ENCODE measurements around the gene ARPP19. TPM values are rescaled to one million over a fixed set of nuclear protein-coding genes. Genes with fewer than 3 reads are reported as not detected.
A peak's percentile ranks its signal among the peaks of the same experiment; 100 is the strongest.

The ARPP19 gene
- total and polyA plus RNA-seq, 2 experiments from 2014 or later, result 68.9 to 89.1 TPM

DNA sequence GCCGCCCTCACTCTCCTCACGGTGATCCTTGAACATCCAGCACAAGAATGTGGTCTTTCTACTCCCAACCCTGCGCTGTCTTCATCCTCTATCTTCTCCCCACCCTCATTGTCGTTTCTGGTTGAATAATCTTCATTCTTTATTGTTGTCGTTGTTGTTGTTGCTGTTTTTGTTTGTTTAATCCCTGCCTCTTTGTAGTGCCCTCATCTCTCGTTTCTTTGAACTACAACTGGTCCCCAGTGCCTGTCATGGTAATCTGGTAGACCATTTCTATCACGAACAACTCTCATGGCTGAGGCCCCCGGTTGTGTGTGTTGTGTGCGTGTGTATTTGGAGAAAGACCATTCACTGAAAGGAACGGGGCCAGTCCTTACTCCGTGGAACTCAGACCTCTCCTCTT lies 38.9 kb downstream of the ARPP19 start:
- in situ Hi-C loops (cut with MboI), result no loop called here

DNA sequence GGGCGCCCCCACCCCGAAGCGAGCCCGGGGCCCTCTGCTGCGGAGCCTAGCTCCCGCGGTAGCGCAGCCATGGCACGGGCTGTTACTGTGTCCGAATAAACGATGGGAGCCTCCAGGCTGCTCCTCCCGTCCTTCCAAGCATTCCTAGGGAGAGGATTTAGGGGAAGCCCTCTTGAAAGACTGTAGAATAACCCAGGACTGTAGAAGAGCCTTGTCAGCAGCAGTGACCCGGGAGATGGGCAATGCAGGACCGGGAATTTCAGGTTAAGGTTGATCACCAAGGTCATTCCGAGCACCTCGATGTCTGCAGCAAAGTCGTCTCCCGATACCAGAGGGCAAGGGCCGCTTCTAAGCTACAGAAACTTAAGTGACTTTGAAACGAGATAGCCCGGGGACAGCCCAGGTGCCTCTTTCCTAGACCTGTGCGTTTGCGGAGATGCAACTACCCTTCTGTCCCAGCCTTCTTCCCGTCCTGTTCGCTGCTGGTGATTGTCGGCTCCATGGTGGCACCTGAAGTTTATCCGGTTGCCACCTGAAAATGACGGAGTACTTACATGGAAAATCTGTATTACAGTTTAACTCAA lies 39.4 kb downstream of the ARPP19 start:
- in situ Hi-C loops (cut with MboI), result no loop called here
- Histone ChIP-seq H3K27me3 (replicated peaks; ENCODE audit: insufficient read depth) (no peaks in the 10 kb centered on the region; the same call in 1 of the 2 replicates), H3K79me2 (ENCODE audit: insufficient read depth) (peaks cover 34% of the 10 kb centered on the region), H2AFZ (peak overlapping the region; percentile 94), H3K4me2 (ENCODE audit: unreplicated experiment) (peak overlapping the region; percentile 81), H3K27ac (peak overlapping the region; percentile 52), H4K20me1 (ENCODE audit: insufficient read depth) (no peaks in the 10 kb centered on the region), H3K9me2 (ENCODE audit: insufficient read depth) (no peaks in the 10 kb centered on the region), H3K9ac (peak overlapping the region; percentile 85), H3K9me3 (ENCODE audit: low read depth) (no peaks in the 10 kb centered on the region), H3K36me3 (ENCODE audit: low read depth) (no peaks in the 10 kb centered on the region), H3K4me1 (ENCODE audit: insufficient read depth) (no peaks in the 10 kb centered on the region), H3K4me3 (peak overlapping the region; percentile 92), H3F3A (ENCODE audit: insufficient read depth) (no peaks in the 10 kb centered on the region)
- no peak for TF ChIP-seq EZH2phosphoT487 (IDR thresholded peaks at IDR 0.05; ENCODE audit: insufficient read depth, low read depth)
- no peak for TF ChIP-seq EZH2 (IDR thresholded peaks at IDR 0.05; ENCODE audit: insufficient read depth, poor library complexity, severe bottlenecking)
- WGBS, 2 experiments (ENCODE audit: low coverage in 1 of 2, low lambda C conversion rate in 2 of 2, missing lambda C conversion rate in 2 of 2), result 11 to 13% methylated on average over 20 to 27 of the region's 28 CpGs
- no peak for DNase-seq

More for the DNA sequence above, 38.9 kb downstream of the ARPP19 start:
- H2AFZ ChIP-seq, result peak overlapping the region; percentile 94
- H3K9ac ChIP-seq, result no peak overlapping the region
- H3F3A ChIP-seq (ENCODE audit: insufficient read depth), result no peaks in the 10 kb centered on the region
- DNase-seq, result no peak
- no peaks in the 10 kb centered on the region; the same call in 1 of the 2 replicates for H3K27me3 ChIP-seq (replicated peaks; ENCODE audit: insufficient read depth)
- 55 to 57% methylated on average over 11 of the region's 11 CpGs for WGBS, 2 experiments (ENCODE audit: low coverage in 1 of 2, low lambda C conversion rate in 2 of 2, missing lambda C conversion rate in 2 of 2)
- TF ChIP-seq EZH2 (IDR thresholded peaks at IDR 0.05; ENCODE audit: insufficient read depth, poor library complexity, severe bottlenecking) (no peak), EZH2phosphoT487 (IDR thresholded peaks at IDR 0.05; ENCODE audit: insufficient read depth, low read depth) (no peak)
- H3K27ac ChIP-seq, result no peak overlapping the region
- H3K4me2 ChIP-seq (ENCODE audit: unreplicated experiment), result peak overlapping the region; percentile 81
- H3K36me3 ChIP-seq (ENCODE audit: low read depth), result no peaks in the 10 kb centered on the region
- peak overlapping the region; percentile 92 for H3K4me3 ChIP-seq
- H3K4me1 ChIP-seq (ENCODE audit: insufficient read depth), result no peaks in the 10 kb centered on the region
- H3K9me3 ChIP-seq (ENCODE audit: low read depth), result no peaks in the 10 kb centered on the region
- H3K79me2 ChIP-seq (ENCODE audit: insufficient read depth), result peaks cover 29% of the 10 kb centered on the region
- no peaks in the 10 kb centered on the region for H4K20me1 ChIP-seq (ENCODE audit: insufficient read depth)
- H3K9me2 ChIP-seq (ENCODE audit: insufficient read depth), result no peaks in the 10 kb centered on the region

DNA sequence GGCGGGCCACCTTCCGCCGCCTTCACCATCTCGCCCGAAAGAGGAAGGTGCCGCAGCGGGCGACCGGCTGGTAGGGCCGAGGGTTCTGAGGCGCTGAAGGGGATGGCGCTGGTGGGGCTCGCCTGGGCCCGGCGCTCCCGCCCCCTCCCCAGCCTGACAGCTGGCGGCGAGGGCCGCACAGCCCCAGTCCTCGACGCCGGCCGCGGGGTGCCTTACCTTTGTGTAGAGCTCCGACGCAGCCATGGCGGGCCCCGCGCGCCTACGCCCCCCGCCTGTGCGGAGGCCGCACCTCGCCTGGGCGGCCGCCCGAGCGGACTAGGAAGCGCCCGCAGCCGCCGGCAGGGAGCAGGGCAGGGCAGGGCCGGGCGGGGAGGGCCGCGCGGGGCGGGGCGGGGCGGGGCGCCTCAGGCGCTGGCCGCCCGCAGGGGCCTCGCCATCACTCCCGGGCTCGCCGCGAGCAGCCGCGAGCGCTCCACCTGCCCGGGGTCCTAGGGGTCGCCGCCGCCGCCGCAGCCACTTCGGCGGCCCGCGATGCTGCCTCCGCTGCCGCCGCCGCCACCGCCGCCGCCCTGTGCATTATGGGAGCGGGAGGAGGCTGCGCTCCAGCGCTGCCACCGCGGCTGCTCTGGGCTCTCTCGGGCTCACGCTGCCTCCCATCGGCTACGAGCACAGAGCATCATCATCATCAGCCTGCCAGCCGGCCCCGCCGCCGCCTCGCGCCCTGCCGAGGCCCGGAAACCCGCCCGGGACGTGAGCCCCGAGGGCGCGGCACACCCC lies 40.1 kb downstream of the ARPP19 start, which contains the start of gene MYO5A:
Gene MYO5A (minus strand): TSS at position 317 of the 777 bp plus-strand sequence. CDS start 74 bp downstream, at position 243.
- H2AFZ ChIP-seq, result peak within 1 kb of the TSS; percentile 94
- H3K36me3 ChIP-seq (ENCODE audit: low read depth), result no peaks in the 10 kb centered on the region
- in situ Hi-C loops (cut with MboI), result no loop called here
- no peaks in the 10 kb centered on the region; the same call in 1 of the 2 replicates for H3K27me3 ChIP-seq (replicated peaks; ENCODE audit: insufficient read depth)
- H3K4me1 ChIP-seq (ENCODE audit: insufficient read depth), result peaks cover 3% of the 10 kb centered on the region
- no peaks in the 10 kb centered on the region for H3K9me3 ChIP-seq (ENCODE audit: low read depth)
- peak within 1 kb of the TSS; percentile 92 for H3K4me3 ChIP-seq
- WGBS, 2 experiments (ENCODE audit: low coverage in 1 of 2, low lambda C conversion rate in 2 of 2, missing lambda C conversion rate in 2 of 2), result 1 to 2% methylated on average over 25 to 44 of the region's 103 CpGs
- H3K9me2 ChIP-seq (ENCODE audit: insufficient read depth), result no peaks in the 10 kb centered on the region
- H4K20me1 ChIP-seq (ENCODE audit: insufficient read depth), result no peaks in the 10 kb centered on the region
- H3K9ac ChIP-seq, result peak within 1 kb of the TSS; percentile 85
- H3K79me2 ChIP-seq (ENCODE audit: insufficient read depth), result peaks cover 41% of the 10 kb centered on the region
- peaks cover 3% of the 10 kb centered on the region for H3F3A ChIP-seq (ENCODE audit: insufficient read depth)
- H3K4me2 ChIP-seq (ENCODE audit: unreplicated experiment), result peak within 1 kb of the TSS; percentile 86
- peak; percentile 91 for DNase-seq
- peak within 1 kb of the TSS; percentile 52 for H3K27ac ChIP-seq
- TF ChIP-seq EZH2 (IDR thresholded peaks at IDR 0.05; ENCODE audit: insufficient read depth, poor library complexity, severe bottlenecking), result no peak
- TF ChIP-seq EZH2phosphoT487 (IDR thresholded peaks at IDR 0.05; ENCODE audit: insufficient read depth, low read depth), result no peak

DNA sequence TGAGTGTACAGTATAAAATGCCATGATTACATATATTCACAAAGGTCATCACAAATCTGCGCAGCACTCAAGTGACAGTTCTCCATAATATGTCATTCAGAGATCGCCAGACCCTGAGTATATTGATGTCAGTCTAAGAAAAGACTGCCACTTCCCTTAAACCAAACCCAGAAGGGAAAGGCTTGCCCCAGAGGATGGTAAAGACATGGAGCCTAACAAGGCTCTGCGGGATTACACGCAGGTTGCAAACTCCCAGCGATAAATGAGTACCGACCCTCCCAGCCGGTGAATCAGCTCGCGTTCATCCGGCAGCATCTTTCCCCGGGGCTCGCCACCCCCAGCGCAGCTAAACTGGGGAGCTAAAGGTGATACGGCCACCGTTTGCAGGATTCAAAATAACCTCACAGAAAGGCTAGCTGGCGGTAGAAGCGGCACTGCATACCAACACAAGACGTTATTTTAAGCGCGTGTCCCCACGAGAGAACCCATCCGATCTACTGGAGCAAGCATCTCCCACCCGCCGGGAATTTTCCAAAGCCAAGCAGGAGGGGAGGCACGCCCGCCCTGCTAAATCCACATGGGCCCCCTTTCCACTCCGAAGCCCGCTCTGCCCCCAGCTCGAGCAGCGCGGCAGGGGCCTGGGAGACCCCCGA lies 40.8 kb downstream of the ARPP19 start:
- H4K20me1 ChIP-seq (ENCODE audit: insufficient read depth), result no peaks in the 10 kb centered on the region
- no peaks in the 10 kb centered on the region; the same call in 1 of the 2 replicates for H3K27me3 ChIP-seq (replicated peaks; ENCODE audit: insufficient read depth)
- peaks cover 9% of the 10 kb centered on the region for H3K4me1 ChIP-seq (ENCODE audit: insufficient read depth)
- in situ Hi-C loops (cut with MboI), result no loop called here
- peak overlapping the region; percentile 14; the same call in 1 of the 2 replicates for H3K27ac ChIP-seq
- no peaks in the 10 kb centered on the region for H3K9me2 ChIP-seq (ENCODE audit: insufficient read depth)
- H3F3A ChIP-seq (ENCODE audit: insufficient read depth), result peaks cover 10% of the 10 kb centered on the region
- peaks cover 42% of the 10 kb centered on the region for H3K79me2 ChIP-seq (ENCODE audit: insufficient read depth)
- no peaks in the 10 kb centered on the region for H3K36me3 ChIP-seq (ENCODE audit: low read depth)
- 7 to 8% methylated on average over 31 to 32 of the region's 32 CpGs for WGBS, 2 experiments (ENCODE audit: low coverage in 1 of 2, low lambda C conversion rate in 2 of 2, missing lambda C conversion rate in 2 of 2)
- DNase-seq, result peak; percentile 68
- H3K4me3 ChIP-seq, result peak overlapping the region; percentile 92
- H3K4me2 ChIP-seq (ENCODE audit: unreplicated experiment), result peak overlapping the region; percentile 86
- H3K9ac ChIP-seq, result peak overlapping the region; percentile 85
- H2AFZ ChIP-seq, result peak overlapping the region; percentile 85
- H3K9me3 ChIP-seq (ENCODE audit: low read depth), result no peaks in the 10 kb centered on the region
- TF ChIP-seq EZH2 (IDR thresholded peaks at IDR 0.05; ENCODE audit: insufficient read depth, poor library complexity, severe bottlenecking), result no peak
- no peak for TF ChIP-seq EZH2phosphoT487 (IDR thresholded peaks at IDR 0.05; ENCODE audit: insufficient read depth, low read depth)

Data from GM23248 (cell line).